ENCODE data around the gene GPR132. TPM values are rescaled to one million over a fixed set of nuclear protein-coding genes. Genes with fewer than 3 reads are reported as not detected.

Gene GPR132
- total RNA-seq, 1 donor from 2014 or later: 0.57 TPM

- Mint-ChIP-seq H3K4me3 (ENCODE audit: low read depth) (peak overlapping the region; percentile 84), H3K27ac (no peak overlapping the region), H3K27me3 (peaks cover 4% of the 10 kb centered on the region), H3K36me3 (ENCODE audit: insufficient read depth) (no peaks in the 10 kb centered on the region), H3K4me1 (ENCODE audit: low read depth) (peaks cover 21% of the 10 kb centered on the region), H3K9me3 (ENCODE audit: low read depth) (no peaks in the 10 kb centered on the region)
- no peak for DNase-seq (ENCODE audit: low spot score, unreplicated experiment)
- TF ChIP-seq, protein P1, sequence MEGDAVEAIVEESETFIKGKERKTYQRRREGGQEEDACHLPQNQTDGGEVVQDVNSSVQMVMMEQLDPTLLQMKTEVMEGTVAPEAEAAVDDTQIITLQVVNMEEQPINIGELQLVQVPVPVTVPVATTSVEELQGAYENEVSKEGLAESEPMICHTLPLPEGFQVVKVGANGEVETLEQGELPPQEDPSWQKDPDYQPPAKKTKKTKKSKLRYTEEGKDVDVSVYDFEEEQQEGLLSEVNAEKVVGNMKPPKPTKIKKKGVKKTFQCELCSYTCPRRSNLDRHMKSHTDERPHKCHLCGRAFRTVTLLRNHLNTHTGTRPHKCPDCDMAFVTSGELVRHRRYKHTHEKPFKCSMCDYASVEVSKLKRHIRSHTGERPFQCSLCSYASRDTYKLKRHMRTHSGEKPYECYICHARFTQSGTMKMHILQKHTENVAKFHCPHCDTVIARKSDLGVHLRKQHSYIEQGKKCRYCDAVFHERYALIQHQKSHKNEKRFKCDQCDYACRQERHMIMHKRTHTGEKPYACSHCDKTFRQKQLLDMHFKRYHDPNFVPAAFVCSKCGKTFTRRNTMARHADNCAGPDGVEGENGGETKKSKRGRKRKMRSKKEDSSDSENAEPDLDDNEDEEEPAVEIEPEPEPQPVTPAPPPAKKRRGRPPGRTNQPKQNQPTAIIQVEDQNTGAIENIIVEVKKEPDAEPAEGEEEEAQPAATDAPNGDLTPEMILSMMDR (IDR thresholded peaks at IDR 0.05; ENCODE audit: unreplicated experiment): no peak
Measured at GRCh38 chr14:105022276-105022670, 43.0 kb downstream of the GPR132 start.

DNA sequence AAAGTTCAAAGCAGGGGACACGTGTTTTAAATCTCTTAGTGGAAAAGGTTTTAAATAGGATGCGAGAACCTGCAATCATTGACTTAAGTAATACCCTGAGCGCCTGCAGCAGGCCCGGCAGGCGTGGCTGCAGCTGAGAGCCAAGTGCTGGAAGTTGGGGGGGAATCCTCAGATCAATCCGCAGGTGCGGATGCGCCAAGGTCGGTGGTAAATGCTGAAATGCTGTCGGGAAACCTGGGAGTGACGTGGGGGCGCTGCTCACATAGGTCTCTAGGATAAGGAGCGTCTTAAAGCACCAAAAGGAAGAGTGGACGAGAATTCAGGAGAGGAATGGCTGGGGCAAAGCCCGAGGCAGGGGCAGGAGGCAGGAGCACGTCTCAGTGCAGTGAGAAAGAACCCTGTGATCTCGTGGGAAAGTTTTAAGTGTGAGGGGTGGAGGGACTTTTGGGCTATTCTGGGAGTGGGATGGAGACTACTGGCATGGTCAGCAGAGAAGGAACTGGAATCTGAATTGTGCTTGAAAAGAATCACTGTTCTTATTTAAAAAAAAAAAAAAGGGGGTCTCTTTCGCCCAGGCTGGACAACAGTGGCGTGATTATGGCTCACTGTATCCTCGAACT is 43.5 kb downstream of the GPR132 start:
- peak; percentile 36 for DNase-seq (ENCODE audit: low spot score, unreplicated experiment)
- Mint-ChIP-seq H3K9me3 (ENCODE audit: low read depth) (no peaks in the 10 kb centered on the region), H3K4me3 (ENCODE audit: low read depth) (peak overlapping the region; percentile 84), H3K4me1 (ENCODE audit: low read depth) (peaks cover 23% of the 10 kb centered on the region), H3K27me3 (peaks cover 4% of the 10 kb centered on the region), H3K36me3 (ENCODE audit: insufficient read depth) (no peaks in the 10 kb centered on the region), H3K27ac (peak overlapping the region; percentile 97)
- TF ChIP-seq, protein P1 (IDR thresholded peaks at IDR 0.05; ENCODE audit: unreplicated experiment): peak; percentile 43

- H3K36me3 Mint-ChIP-seq (ENCODE audit: insufficient read depth): no peaks in the 10 kb centered on the region
- no peaks in the 10 kb centered on the region for H3K9me3 Mint-ChIP-seq (ENCODE audit: low read depth)
- H3K4me3 Mint-ChIP-seq (ENCODE audit: low read depth): peak within 1 kb of the TSS; percentile 84
- TF ChIP-seq, protein P1 (IDR thresholded peaks at IDR 0.05; ENCODE audit: unreplicated experiment): no peak
- peak; percentile 99 for DNase-seq (ENCODE audit: low spot score, unreplicated experiment)
- peaks cover 1% of the 10 kb centered on the region for H3K27me3 Mint-ChIP-seq
- peak within 1 kb of the TSS; percentile 97 for H3K27ac Mint-ChIP-seq
- peaks cover 26% of the 10 kb centered on the region for H3K4me1 Mint-ChIP-seq (ENCODE audit: low read depth)
Measured at GRCh38 chr14:105020815-105021655, 44.2 kb downstream of the GPR132 start, which contains the start of gene CDCA4. Gene CDCA4 (minus strand): TSS chr14:105021083. CDS start chr14:105011929, 9,154 bp downstream.

DNA sequence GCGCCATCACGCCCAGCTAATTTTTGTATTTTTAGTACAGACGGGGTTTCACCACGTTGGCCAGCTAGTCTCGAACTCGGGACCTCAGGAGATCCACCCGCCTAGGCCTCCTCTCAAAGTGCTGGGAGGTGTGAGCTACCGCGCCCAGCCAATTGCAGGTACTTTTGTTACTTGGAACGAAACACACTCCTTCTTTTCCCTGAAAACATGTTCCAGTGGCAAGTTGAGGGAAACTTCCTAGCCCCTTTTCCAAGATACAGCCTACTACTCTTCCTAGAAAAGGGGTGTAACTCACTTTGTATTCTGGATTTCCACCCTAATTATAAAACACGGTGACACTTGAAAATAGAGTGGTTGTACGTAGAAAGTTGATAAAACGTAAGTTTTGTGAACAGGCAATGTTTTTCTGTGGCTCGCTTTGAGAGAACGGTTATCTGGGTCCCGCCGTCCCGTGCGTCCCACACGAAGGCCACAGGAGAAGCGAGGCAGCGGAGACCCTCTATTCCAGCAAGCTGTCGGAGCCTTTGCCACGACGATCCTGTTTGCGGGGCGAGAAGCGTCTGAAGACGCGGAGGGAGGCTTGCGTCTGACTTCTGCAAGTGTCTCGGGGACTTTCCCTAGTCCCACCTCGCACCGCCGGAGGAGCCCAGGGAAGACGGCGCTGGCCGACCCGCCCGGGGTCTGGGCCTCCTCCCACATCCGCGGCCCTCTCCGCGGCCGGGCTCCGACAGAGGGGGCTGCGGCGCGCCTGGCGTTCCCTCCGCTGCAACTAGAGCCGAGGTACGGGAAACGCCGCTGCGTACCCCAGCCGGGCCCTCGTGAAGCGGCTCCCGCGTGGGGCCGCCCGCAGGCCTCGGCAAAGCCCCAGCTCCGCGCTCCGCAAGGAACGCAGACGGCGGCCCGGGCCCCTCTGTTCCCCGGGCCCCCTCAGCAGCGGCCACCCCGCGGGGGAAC is 45.1 kb downstream of the GPR132 start:
- peaks cover 27% of the 10 kb centered on the region for H3K4me1 Mint-ChIP-seq (ENCODE audit: low read depth)
- DNase-seq (ENCODE audit: low spot score, unreplicated experiment): peak; percentile 49
- no peaks in the 10 kb centered on the region for H3K9me3 Mint-ChIP-seq (ENCODE audit: low read depth)
- peak overlapping the region; percentile 96 for H3K27ac Mint-ChIP-seq
- TF ChIP-seq, protein P1 (IDR thresholded peaks at IDR 0.05; ENCODE audit: unreplicated experiment): peak; percentile 33
- H3K27me3 Mint-ChIP-seq: no peaks in the 10 kb centered on the region
- peak overlapping the region; percentile 84 for H3K4me3 Mint-ChIP-seq (ENCODE audit: low read depth)
- H3K36me3 Mint-ChIP-seq (ENCODE audit: insufficient read depth): no peaks in the 10 kb centered on the region
